HTR-8/SVneo (cell line): Measurements from ENCODE around the gene NINJ1.

Experiments used
- DNase-seq: peaks from one replicate; pipeline ENCODE4 v3.0.0; 2011; ENCODE audit warnings: low spot score, mixed read lengths; ENCODE audit not compliant: insufficient read length
- FAIRE-seq: peaks from 2 replicates; lab custom pipeline; 2011; peaks lifted over from hg19 to GRCh38; lab: Jason Lieb, UNC

NINJ1 gene

DNA sequence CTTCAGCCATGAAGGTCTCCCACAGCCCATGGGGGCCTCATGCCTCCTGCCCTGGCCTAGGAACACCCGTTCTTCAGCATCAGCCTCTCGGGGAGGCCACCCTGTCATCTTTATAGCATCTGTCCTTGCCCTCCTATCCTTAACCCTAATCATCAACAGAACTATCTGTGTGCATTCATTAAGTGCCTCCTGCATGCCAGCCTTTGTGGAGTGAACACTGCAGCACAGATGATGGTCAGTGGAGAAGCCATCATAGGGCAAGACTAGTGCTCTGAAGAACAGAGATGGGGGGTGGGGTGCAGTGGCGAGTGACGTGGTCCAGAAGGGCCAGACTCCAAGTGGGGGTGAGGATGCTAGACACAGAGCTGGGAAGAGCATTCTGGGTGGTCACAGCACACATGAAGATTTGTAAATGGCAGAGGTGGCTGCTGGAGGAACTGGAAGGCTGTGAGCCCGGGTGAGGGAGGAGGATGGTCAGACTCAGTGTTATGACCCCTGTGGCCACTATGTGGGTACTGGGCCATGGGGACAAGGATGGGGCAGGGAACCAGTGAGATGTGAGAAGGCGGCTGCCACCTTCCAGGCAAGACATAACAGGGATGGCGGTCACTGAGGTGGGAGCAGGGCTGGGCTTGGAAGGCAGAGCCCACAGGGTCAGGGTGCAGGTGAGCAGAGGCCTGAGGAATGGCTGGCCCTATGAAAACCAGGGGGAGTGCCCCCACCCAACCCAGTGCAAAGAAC lies 41.6 kb downstream of the NINJ1 start:
- FAIRE-seq (no peak), DNase-seq (no peak)

DNA sequence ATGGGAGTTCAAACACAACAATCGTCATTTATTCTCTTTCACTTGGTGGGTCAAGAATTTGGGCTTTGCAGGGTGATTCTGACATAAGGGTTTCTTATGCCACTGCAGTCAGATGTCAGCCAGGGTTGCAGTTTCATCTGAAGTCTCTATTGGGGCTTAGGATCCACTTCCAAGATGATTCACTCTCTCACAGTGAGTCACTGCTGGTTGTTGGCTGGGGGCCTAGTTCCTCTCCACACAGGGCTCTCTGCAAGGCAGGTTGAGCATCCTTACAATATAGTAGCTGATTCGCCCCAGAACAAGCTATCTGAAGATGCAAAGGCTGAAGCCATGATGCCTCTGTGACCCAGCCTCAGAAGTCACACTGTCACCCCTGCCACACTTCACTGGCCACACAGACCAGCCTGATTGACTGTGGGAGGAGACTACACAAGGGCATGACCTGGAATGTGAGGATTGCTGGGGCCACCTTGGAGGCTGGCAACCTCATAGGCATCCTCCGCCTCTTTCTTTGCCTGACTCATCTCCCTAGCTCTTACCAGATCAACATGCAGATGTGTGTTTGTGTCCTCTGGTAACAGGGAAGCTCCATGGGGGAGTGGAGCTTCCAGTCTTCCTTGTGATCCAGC lies 42.5 kb downstream of the NINJ1 start:
- no peak for DNase-seq
- no peak for FAIRE-seq

DNA sequence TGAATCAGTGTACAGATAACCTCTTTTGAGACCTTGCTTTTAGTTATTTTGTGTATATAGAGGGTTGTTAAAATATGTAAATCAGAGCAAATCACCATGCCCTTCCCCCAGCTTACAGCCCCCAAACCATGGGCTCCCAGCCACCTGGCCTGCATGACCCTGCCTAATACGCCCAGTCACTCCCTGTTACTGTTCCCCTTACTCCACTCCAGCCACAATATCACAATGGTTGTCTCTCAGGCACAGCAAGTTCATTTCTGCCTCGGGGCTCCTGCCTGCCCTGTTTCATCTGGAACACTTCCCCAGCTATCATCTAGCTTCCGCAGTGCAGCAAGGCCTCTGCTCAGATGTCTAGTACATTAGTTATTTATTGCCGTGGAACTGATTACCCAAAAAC lies 43.0 kb downstream of the NINJ1 start:
- DNase-seq = no peak
- no peak for FAIRE-seq

DNA sequence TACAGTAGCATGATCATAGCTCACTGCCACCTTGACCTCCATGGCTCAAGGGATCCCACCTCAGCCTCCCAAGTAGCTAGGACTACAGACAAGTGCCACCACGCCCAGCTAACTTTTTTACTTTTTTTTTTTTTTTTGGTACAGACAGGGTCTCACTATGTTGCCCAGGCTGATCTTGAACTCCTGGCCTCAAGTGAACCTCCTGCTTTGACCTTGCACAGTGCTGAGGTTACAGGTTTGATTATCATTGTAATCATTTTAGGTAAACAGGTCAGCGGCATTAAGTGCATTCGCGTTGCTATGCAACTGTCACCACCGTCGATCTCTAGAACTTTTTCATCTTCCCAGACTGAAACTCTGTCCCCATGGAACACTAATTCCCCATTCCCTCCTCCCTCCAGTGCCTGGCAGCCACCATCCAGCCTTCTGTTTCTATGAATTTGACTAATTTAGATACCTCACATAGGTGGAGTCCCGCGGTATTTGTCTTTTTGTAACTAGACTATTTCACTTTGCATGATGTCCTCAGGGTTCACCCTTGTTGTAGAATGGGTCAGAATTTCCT lies 43.9 kb downstream of the NINJ1 start:
- no peak for DNase-seq
- no peak for FAIRE-seq

DNA sequence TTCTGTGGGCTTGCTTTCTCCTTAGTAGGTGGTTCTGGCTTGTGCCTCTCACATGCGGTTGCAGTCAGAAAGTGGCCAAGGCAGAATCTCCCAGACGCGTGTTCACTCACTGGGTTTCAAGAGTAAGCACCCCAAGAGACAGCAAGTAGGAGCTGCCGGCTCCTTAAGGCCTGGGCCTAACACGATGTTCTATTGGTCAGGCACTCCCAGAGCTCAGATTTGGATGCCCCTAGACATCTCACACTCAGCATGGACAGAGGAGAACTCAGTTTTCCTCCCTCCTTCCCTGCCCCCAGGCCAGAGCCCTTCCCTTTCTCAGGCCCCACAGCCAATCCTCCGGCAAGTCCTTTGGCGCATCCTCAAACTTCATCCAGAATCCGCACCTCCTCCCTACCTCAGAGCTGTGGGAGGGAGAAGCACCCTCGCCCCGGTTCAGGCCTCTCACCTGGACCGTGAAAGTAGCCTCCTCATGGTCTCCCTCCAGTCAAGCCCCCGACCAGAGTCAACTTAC lies 44.5 kb downstream of the NINJ1 start:
- FAIRE-seq (no peak), DNase-seq (no peak)

DNA sequence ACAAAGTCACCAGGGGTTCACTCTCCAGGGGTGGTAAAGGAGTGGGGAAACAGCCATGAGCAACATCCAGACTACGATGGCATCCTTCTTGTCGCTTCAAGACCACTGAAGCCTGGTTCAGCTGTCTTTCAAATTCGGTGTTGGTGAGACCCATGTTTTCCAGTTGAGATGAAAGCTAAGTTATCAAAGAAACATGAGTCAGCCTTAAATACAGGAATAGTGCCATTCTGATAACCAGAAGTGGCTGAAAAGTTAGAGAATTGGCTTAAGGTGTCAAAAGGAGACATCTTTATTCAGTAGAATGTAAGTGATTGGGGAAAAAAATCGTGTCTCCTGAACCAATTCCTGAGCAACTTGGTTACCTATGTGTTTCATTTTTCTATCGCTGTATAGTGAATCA lies 45.0 kb downstream of the NINJ1 start:
- DNase-seq (no peak), FAIRE-seq (no peak)

DNA sequence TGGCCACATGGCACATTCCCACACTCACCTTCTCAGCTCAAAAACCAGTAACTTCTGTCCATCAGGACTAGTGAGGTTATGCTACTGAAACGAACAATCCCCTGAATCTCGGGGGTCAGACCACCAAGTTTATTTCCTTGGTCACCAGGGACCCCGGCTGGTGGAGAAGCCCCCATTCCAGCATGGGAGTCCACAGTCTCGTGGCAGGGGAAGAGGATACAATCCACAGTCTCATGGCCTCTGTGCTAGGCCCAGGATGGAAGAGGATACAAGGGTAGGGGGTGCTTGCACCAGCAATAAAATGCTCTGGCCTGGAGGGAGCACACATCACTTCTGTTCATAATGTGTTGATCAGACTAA lies 45.4 kb downstream of the NINJ1 start:
- no peak for DNase-seq
- FAIRE-seq = no peak

DNA sequence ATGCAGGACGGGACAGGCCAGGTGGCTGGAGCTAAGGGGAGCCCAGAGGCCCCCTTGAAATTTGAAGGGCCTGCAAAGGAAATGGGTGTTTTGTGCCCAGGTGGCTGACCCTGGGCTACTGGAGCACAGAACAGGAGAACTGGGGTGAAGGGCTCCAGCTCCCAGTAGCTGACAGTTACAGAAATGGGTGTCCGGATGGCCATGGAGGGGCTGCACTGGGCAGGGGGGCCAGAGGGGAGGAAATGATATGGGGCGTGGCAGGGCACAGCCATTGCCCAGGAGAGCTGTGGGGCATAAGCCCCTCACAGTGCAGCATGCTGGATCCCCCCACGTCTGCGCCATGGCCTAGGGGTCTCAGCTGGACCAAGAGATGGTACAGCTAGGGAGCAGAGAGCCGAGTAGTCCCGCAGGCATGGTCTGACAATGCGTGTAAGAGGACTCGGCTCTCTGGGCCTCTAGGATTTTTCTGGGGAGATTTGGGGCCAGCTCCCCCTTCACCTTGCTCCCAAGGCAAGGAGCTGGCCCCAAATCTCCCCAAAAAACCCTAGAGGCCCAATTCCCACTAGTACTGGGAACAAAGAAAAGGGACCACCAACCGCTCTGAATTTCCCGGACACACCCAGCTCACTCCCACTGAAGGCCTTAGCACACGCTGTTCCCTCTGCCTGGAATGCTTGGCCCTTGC lies 45.9 kb downstream of the NINJ1 start:
- DNase-seq = no peak
- FAIRE-seq = no peak

DNA sequence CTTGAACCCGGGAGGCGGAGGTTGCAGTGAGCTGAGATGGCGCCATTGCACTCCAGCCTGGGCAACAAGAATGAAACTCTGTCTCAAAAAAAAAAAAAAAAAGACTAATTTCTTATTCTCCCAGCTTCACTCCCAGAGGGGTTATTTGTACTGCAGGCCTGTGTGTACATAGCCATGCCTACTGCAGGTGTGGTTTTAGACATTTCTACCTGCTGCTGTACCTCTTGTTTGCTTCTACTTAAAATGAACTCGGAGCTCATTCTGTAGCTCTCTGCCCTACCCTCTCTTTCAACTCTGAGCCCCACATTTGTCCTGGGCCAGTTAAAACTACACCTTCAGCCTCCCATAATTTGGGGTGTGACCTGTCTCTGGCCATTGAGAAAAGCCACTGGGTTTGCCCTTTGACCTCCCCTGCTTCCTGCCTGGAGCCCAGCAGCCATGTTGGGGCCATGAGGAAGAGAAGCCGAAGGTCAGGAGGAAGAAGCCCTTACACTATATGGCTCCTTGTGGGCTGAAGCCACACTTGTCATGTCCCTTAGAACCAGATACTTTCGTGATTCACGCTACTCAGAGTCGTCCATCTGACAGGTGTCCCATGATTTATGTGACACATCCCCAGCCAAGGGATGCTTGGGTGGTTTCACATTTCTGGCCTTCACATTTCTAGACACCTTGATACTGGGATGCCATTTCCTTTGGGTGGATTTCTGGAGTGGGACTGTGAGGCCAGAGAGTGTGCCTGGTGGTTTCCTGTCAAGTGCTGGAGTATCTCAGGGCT lies 47.4 kb downstream of the NINJ1 start:
- FAIRE-seq (no peak), DNase-seq (no peak)

DNA sequence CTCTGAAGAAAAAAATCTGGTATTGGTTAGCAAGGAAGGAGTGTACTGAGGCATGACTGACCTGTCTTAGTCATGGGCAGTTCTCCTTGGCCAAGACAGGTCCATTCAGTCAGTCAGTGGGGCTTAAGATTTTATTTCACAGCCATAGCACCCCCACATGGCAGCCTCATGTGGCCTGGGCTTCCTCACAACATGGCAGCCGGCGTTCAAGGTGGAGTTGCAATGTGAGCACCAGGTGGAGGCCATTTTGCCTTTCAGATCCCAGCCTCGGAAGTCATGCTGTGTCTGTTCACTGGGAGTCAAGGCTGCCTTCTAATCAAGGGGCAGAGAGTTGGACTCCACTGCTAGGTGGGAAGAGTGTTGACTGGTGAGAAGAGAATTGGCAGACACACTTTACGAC lies 48.4 kb downstream of the NINJ1 start:
- FAIRE-seq (no peak), DNase-seq (no peak)

DNA sequence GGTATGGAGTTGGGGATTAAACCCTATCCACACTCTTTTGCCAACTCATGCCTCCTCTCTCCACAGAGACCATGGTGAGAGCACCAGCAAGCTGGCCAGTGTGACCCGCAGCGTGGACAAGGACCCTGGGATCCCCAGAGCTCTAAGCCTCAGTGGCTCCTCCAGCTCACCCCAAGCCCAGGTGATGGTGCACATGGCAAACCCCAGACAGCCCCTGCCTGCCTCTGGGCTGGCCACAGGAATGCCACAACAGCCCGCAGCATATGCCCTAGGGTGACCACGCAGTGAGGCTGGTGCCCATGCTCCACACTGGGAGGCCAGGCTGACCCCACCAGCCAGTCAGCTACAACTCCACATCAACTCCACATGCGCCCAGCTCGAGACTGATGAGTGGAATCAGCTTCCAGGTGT lies 49.6 kb downstream of the NINJ1 start:
- no peak for DNase-seq
- no peak for FAIRE-seq

DNA sequence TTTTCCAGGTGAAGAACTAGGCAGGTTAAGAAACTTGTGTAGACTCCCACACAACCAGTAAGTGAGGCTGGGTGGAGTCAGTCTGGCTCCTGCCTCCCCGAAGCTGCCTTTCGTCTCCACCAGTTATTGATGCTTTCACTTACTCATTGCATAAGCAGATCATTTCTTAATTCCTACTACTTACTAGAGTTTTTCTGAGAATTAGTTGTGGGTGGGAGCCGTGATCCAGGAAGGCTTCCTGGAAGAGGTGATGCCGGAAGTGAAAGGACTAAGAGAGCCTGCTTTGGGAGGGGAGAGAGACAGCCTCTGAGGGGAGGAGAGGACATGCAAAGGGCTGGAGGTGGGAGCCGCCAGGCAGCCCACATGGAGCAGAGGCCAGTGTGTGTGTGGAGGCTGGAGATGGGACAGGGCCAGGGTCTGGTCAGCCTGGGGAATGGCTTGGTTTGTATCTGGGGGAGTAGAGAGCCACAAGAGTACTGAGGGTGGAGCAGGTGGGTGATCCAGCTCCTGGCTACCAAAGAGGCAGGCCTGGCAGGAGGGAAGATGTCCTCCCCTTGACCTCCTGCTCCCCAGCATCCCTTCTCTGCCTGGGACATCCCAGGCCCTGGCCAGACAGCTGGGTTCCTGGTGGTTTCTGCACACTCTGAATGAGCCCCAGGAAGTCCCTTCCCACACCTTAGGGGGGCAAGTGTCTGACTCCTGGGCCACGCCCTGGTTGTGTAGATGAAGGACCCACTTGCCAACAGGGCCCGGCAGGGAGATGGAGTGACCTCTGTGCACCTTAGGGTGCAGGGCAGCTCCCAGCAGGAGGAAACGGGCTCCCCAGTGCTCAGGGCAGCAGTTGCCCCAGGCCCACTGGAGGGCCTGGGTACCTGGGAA lies 50.2 kb downstream of the NINJ1 start:
- DNase-seq = no peak
- FAIRE-seq = no peak

DNA sequence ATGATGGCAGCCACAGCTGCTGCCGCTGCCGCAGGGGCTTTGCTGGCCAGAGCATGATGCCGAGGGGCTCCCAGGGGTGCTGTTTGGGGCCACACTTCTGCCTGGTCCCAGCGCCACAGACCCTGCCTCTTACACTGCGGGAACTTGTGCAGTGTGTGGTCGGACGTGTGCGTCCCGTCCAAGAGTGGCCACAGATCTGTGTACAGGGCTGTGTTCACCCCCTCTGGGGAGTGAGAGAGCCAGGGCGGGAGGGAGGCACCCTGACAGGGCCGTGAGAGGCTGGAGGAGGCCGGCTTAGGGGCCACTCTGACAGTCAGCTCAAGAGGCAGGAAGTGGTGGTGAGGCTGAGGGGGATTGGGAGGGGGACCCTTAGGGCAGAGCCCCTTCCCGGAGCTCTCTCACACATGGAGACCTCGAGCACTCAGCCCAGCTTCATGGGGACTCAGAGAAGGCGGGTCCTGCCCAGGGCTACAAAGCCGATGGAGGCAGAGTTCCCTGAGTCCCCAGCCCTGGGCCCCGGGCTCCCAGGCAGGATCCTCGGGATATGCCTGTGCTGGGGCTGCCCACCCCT lies 51.1 kb downstream of the NINJ1 start:
- FAIRE-seq (no peak), DNase-seq (no peak)

DNA sequence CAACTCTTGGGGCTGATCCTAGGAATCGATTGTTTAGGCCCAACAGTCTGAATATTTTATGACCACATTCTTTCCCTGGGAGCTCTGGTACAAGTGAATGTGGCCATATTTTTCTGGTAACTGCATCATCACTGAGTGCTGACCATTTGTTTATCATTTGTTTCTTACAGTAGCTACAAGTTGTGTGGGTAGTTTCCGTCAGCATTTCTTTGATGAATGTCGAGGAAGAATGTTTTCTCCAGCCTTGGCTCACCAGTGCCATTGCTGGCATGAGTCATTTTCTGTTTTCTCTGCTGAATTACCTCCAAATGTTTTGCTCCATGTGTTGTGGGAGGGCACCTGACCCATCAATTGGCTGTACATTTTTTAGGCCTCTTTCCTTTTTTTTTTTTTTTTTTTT lies 52.1 kb downstream of the NINJ1 start:
- FAIRE-seq (no peak), DNase-seq (no peak)

DNA sequence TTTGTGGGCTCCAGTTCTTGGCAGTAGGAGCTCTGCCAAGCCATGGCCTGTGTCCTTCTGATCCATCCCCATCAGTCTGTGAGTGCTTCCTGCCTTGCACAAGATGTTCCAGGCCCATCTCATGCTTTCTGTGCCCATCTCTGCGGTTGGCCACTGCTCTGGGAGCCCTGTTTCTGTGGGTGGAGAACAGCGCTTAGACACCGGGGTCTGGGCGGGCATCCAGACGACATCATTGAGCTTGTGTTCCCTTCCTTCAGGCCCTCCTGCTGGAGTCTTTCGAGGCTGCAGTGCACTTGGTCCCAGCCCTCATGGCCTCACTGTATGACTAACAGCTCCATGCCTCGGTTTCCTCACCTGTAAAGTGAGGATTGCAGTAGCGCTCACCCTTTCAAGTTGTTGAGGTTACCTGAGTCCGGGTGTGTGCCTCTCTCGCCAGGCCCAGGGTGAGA lies 52.9 kb downstream of the NINJ1 start:
- DNase-seq (no peak), FAIRE-seq (no peak)

DNA sequence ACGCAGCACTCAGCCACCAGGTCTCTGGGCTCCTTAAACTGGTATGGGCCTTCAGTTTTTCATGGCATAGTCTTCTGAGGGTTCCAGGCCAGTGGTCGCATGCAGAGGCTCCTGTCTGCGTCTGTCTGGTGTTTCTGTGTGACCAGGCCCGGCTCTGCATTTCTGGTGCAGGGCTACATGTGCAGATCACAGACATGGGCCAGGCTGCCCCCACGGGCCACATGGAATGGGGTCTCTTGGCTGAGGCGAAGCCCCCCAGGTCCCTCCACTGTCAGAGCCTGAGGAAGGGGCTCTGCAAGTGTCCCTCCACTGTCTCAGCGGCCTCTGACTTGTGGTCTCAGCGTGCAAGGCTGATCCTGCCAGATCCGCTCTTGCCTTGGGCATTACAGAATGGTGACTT lies 53.6 kb downstream of the NINJ1 start:
- FAIRE-seq = no peak
- DNase-seq = no peak

DNA sequence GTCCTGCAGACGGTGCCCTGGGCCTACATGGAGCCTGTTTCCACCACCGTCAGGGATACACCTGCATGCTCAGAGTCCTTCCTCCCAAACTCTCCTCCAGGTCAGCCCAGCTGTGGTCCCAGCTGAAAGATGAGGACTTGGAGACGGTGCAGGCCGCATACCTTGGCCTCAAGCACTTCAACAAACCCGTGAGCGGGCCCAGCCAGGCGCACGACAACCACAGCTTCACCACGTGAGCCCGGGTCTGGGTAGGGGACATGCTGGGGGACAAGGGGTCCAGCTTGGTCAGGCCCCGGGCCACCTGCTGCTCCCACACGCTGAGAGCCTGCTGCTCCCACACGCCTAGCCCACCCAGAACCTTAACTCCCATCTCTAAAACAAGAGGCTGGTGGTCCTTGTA lies 54.7 kb downstream of the NINJ1 start:
- DNase-seq (no peak), FAIRE-seq (no peak)

DNA sequence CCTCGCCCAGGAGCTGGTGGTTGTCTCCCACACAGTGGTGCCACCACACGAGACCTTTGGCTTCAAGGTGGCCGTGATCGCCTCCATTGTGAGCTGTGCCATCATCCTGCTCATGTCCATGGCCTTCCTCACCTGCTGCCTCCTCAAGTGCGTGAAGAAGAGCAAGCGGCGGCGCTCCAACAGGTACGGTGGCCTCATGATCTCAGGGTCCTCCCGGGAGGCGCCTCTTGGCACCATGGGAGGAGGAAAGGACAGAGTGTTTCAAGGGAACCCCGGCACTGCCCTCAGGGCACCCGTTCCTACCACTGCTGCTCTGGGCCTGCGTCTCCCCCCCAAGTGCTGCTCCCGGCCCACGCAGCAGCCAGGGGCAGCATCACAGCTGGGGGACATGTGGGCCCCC lies 56.2 kb downstream of the NINJ1 start:
- FAIRE-seq (no peak), DNase-seq (no peak)

DNA sequence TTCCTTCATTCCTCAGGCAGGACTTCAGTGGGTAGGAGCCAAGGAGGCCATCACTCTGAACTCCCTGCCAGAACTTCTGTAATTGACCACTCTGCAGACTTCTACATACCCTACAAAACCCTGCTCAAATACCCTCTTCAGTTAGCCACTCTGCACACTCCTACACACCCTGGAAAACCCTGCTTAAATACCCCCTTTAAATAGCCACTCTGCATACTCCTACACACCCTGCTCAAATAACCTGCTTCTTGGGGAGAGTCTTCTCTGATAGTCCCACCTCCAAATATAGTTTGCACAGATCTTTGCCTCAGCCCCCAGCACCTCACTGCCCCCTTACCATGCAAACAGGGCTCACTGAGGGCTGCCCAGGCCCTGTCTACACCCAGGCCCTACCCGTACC lies 56.7 kb downstream of the NINJ1 start:
- DNase-seq (no peak), FAIRE-seq (no peak)
